RWPE2 (cell line): Measurements from ENCODE around the gene E2F7.

Experiments used
- ATAC-seq: fragments of 200-7000 bp; cut with Tn5 transposase; 3 replicates; pipeline ENCODE4 v1.9.1; 2021; ENCODE audit warnings: low read depth
- DNase-seq: peaks from one replicate; pipeline ENCODE4 v3.0.0-alpha.2; 2020; ENCODE audit warnings: low spot score
- H3K27ac ChIP-seq: fragments of 450-650 bp; 2 replicates; pipeline ENCODE4 v1.5.1; 2017; ENCODE audit warnings: mild to moderate bottlenecking; ENCODE audit not compliant: poor library complexity, severe bottlenecking
- H3K27me3 ChIP-seq: fragments of 250-450 bp; sonication (Bioruptor Pico); 2 replicates; pipeline ENCODE4 v1.5.1; 2021; ENCODE audit warnings: mild to moderate bottlenecking, moderate library complexity; ENCODE audit not compliant: insufficient read depth, poor library complexity, severe bottlenecking
- H3K36me3 ChIP-seq: fragments of 250-450 bp; sonication (Bioruptor Pico); 2 replicates; pipeline ENCODE4 v1.5.1; 2020; ENCODE audit warnings: low read depth, mild to moderate bottlenecking, moderate library complexity
- H3K4me1 ChIP-seq: fragments of 250-450 bp; sonication (Bioruptor Pico); 2 replicates; pipeline ENCODE4 v1.5.1; 2021; ENCODE audit warnings: mild to moderate bottlenecking, moderate library complexity; ENCODE audit not compliant: insufficient read depth, poor library complexity, severe bottlenecking
- H3K4me3 ChIP-seq: fragments of 250-450 bp; sonication (Bioruptor Pico); 2 replicates; pipeline ENCODE4 v1.5.1; 2021; ENCODE audit warnings: mild to moderate bottlenecking, moderate library complexity; ENCODE audit not compliant: severe bottlenecking
- H3K9me3 ChIP-seq: fragments of 250-450 bp; sonication (Bioruptor Pico); 2 replicates; pipeline ENCODE4 v1.5.1; 2021; ENCODE audit warnings: mild to moderate bottlenecking, moderate library complexity; ENCODE audit not compliant: severe bottlenecking
- TF ChIP-seq, protein P1 (sequence below): fragments of 450-650 bp; IDR thresholded peaks from one replicate; pipeline ENCODE4 v1.5.1; 2017; ENCODE audit warnings: mild to moderate bottlenecking, moderate library complexity; ENCODE audit not compliant: poor library complexity, severe bottlenecking

The E2F7 gene

DNA sequence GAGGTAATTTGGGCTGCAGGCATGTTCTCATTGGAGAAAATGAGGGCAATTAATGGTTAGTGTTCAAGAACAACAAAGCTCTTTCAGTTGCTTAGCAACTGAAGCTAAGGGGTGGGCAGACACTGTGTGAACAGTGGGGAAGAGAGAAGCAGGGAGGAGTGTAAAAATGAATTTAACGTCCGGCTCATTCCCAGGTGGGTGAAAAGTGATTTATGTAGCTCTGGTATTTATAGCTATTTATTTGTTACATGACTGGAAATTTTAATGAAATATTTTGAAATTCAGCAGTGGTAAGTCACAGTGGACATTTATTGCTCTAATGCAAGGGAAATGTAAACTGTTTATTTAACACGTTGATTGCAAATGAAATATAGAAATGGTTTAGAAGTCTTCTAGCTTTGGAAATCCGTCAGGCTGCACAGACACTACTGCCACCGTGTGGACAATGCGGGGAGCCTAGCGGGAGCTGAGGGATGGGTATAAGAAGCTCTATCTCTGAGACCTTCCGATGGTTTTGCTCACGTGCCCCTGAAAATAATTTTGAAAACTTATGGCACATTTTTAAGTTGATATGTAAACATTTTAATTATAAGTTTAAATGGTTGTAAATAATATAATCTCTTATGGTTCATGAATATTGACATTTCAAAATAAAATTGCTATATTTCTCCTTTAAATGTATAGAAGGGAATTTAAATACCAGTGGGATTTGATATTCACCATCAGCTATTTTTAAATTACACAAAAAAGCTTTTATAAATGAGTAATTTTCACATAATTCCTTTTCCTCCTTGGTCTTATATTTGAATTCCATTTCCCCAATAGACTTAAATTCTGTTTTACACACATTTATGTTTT is 54.4 kb downstream of the E2F7 start:
- no peaks in the 10 kb centered on the region for H3K9me3 ChIP-seq
- ATAC-seq (peak; percentile 90; the same call in 2 of the 3 replicates), DNase-seq (peak; percentile 60)
- no peaks in the 10 kb centered on the region for H3K4me1 ChIP-seq
- H3K27ac ChIP-seq, result no peak overlapping the region
- TF ChIP-seq, protein P1, sequence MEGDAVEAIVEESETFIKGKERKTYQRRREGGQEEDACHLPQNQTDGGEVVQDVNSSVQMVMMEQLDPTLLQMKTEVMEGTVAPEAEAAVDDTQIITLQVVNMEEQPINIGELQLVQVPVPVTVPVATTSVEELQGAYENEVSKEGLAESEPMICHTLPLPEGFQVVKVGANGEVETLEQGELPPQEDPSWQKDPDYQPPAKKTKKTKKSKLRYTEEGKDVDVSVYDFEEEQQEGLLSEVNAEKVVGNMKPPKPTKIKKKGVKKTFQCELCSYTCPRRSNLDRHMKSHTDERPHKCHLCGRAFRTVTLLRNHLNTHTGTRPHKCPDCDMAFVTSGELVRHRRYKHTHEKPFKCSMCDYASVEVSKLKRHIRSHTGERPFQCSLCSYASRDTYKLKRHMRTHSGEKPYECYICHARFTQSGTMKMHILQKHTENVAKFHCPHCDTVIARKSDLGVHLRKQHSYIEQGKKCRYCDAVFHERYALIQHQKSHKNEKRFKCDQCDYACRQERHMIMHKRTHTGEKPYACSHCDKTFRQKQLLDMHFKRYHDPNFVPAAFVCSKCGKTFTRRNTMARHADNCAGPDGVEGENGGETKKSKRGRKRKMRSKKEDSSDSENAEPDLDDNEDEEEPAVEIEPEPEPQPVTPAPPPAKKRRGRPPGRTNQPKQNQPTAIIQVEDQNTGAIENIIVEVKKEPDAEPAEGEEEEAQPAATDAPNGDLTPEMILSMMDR, result peak; percentile 97
- no peaks in the 10 kb centered on the region for H3K36me3 ChIP-seq
- H3K4me3 ChIP-seq, result no peak overlapping the region
- H3K27me3 ChIP-seq, result no peaks in the 10 kb centered on the region

DNA sequence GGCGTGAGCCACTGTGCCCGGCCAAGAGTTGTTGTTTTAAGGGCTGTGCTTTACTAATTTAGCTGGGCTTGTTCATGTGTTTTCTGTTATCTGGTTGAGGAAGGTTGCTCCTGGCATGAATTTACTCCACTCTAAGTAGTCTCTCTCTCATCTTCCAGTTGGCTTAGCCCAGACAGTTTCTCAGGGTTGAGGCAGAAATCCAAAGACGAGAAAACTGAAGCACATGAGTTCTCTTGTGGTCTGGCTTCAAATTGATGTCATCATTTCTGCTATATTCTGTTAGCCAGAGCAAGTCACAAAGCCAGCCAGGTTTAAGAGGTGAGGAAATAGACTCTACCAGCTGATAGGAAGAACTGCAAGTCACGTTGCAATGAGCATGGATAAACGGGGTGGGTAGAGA is 57.9 kb downstream of the E2F7 start:
- no peak overlapping the region for H3K27ac ChIP-seq
- no peaks in the 10 kb centered on the region for H3K36me3 ChIP-seq
- no peak overlapping the region for H3K4me3 ChIP-seq
- DNase-seq (no peak), ATAC-seq (no peak)
- H3K9me3 ChIP-seq, result no peaks in the 10 kb centered on the region
- TF ChIP-seq, protein P1, result no peak
- H3K4me1 ChIP-seq, result no peaks in the 10 kb centered on the region
- H3K27me3 ChIP-seq, result no peaks in the 10 kb centered on the region

DNA sequence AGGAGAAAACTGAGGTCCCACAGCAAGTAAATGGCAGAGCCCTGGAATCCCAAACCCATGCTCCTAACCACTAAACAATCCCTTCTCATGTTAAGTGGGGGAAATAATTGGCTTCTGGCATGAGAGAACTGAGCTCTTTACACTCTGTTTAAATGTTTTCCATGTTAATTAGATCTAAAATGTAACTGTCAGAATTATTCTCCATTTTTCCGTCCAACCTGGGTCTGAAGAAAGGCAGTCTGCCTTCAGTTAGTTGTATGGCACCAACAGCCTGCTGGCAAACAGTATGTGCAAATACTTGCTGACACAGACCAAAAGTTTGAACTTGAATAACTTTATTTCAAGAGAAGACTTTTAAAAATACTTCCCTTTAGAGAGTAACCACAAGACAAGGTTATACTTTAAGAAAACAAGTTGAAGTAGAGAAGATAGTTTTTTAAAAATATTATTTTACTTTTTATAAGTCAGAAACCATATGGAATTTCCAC is 59.7 kb downstream of the E2F7 start:
- no peaks in the 10 kb centered on the region for H3K4me1 ChIP-seq
- ATAC-seq, result no peak
- TF ChIP-seq, protein P1, result no peak
- no peak overlapping the region for H3K4me3 ChIP-seq
- H3K27ac ChIP-seq, result no peak overlapping the region
- H3K27me3 ChIP-seq, result no peaks in the 10 kb centered on the region
- no peaks in the 10 kb centered on the region for H3K36me3 ChIP-seq
- no peak for DNase-seq
- H3K9me3 ChIP-seq, result no peaks in the 10 kb centered on the region

DNA sequence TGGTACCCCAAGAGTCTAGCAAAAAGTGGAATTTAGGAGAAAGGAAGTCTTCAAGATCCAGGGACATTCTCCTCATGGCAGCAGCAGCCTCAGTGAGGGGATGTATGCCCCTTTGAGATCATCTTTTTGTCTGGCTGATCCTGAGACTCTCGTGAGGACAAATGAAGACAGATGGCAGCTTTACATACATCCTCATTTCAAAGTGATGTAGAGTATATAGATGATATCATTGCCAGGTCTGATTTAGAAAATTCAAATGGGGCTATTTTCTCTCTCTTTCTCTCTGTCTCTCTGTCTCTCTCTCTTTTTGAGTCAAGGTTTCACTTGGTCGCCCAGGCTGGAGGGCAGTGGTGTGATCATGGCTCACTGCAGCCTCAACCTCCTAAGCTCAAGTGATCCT is 61.5 kb downstream of the E2F7 start:
- Histone ChIP-seq H3K27ac (no peak overlapping the region), H3K9me3 (no peaks in the 10 kb centered on the region), H3K4me1 (no peaks in the 10 kb centered on the region), H3K27me3 (no peaks in the 10 kb centered on the region), H3K4me3 (no peak overlapping the region), H3K36me3 (no peaks in the 10 kb centered on the region)
- ATAC-seq, result no peak
- DNase-seq, result no peak
- TF ChIP-seq, protein P1, result no peak

DNA sequence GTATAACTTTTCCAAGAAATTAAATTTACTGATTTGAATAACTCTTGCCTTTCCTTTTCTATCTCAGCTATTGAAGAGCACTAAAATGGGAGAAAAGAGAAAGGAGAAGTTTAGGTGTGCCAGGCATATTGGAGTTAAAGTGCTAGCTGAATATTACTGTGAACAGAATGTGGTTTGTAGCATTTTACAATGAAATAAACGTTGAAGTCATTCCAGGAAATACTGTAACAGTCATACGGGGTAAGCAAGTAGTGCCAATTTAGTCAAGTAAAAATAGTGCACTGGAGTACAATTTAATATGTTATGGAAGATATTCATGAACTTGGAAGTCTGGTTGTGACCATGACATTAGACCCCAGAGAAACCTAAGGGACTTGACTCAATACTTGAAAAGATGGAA is 62.1 kb downstream of the E2F7 start:
- TF ChIP-seq, protein P1, result no peak
- Histone ChIP-seq H3K27me3 (no peaks in the 10 kb centered on the region), H3K4me3 (no peak overlapping the region), H3K9me3 (no peaks in the 10 kb centered on the region), H3K36me3 (no peaks in the 10 kb centered on the region), H3K4me1 (no peaks in the 10 kb centered on the region), H3K27ac (no peak overlapping the region)
- DNase-seq (no peak), ATAC-seq (no peak)
